HG02885 (cell line): ENCODE results near the gene LYSMD1.
"Not testable (repeated sequence)": the region's sequence is repeated elsewhere in the genome, so short reads cannot be mapped to it uniquely, and the experiment has no call there.

Source experiments
- ATAC-seq: cut with Tn5 transposase; IDR thresholded peaks from one replicate; pipeline ENCODE4 v1.9.1; 2021; ENCODE audit warnings: mild to moderate bottlenecking; ENCODE audit not compliant: unreplicated experiment, poor library complexity

The LYSMD1 gene

GRCh38 chr1:151165738-151166504 is at the start of gene LYSMD1, which contains the start of gene SCNM1:
TSS of gene LYSMD1 (minus strand) at chr1:151165902. CDS start at chr1:151165258, 644 bp downstream.
TSS of gene SCNM1 (plus strand) at chr1:151166144. CDS start at chr1:151166153, 9 bp downstream.
- peak; percentile 89 for ATAC-seq

DNA sequence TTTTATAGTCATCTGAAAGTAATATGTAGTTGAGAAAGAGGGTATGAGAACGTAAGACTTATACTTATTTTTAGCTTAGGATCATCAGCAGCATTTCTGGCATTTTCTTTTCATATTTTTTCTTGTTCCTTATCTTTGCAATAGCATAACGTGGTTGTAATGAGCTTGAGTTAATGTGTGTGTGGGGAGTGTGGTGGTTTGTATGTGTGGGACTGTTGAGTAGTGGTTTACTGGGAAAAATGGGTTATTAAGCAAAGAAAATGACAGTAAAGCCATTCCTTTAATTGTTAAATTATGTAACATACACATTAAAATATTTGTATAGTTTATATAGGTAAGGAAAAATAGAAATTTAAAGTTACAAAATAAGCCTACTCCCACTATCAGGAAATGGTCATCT is 47.9 kb upstream of the LYSMD1 start:
- no peak for ATAC-seq

DNA sequence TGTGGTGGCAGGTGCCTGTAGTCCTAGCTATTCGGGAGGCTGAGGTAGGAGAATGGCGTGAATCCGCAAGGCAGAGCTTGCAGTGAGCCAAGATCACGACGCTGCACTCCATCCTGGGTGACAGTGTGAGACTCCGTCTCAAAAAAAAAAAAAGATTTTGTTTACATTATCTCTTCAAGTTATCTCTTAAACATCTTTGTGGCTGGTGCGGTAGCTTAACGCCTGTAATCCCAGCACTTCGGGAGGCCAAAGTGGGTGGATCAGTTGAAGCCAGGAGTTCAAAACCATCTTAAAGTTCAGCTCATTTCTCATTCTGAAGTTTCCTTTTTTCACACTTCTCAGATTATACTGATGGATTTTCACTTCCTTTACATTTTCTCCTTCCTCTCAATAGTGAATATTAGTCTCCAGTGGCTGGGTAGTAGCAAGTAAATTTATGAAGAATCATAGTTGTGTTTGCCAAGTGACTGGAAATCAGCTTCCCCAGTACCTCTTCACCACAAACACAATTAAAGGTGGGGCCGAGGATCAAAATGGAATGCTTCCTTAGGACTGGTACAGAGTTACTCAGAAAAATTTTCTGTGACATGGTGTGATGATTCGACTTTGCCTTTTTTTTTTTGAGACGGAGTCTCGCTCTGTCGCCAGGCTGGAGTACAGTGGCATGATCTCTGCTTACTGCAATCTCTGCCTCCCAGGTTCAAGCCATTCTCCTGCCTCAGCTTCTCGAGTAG is 46.4 kb upstream of the LYSMD1 start:
- no peak for ATAC-seq

- ATAC-seq = no peak
These were observed 45.1 kb upstream of the LYSMD1 start for GRCh38 chr1:151210830-151211229.

- not testable (repeated sequence) for ATAC-seq
These were observed 39.8 kb upstream of the LYSMD1 start for GRCh38 chr1:151205381-151205965.

GRCh38 chr1:151199873-151200581 is 34.3 kb upstream of the LYSMD1 start:
- no peak for ATAC-seq

GRCh38 chr1:151198254-151199127 is 32.8 kb upstream of the LYSMD1 start, which contains the start of gene PIP5K1A:
TSS of gene PIP5K1A (plus strand) at chr1:151198552. CDS start at chr1:151198997, 445 bp downstream.
- ATAC-seq = peak; percentile 88

- no peak for ATAC-seq
These were observed 32.2 kb upstream of the LYSMD1 start for GRCh38 chr1:151197863-151198253.

GRCh38 chr1:151196292-151196800 is 30.6 kb upstream of the LYSMD1 start:
- ATAC-seq = no peak

GRCh38 chr1:151194894-151195594 is 29.3 kb upstream of the LYSMD1 start:
- not testable (repeated sequence) for ATAC-seq

DNA sequence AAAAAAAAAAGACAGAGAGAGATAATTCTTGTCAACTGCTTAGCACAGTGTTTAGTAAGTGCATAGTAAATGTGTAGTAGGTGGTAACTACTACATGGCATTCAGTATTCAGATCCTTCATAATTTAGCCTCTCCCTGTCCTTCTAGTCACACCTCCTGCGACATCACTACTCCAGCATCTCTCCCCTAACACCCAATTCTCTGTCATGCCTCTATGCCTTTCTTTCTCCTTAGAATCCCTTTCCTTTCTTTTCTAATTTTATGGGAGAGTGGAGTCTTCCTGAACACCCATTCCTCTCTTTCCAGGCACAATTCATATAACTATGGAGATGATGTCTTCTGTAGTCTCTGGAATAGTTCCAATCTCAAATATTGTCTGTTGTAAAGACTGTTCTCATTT is 28.2 kb upstream of the LYSMD1 start:
- ATAC-seq = no peak

DNA sequence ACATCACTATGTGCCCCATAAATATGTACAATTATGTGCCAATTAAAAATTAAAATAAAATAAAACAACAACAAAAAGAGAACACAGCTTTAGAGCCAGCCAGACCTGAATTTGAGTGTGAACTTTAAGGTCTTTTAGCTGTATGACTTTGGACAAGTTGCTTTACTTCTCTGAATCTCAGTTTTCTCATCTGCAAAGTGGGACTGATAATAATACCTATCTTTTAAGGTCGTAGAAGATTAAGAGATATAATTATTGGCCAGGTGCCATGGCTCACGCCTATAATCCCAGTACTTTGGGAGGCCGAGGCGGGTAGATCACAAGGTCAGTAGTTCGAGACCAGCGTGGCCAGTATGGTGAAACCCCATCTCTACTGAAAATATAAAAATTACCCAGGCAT is 27.6 kb upstream of the LYSMD1 start:
- ATAC-seq = no peak

- no peak for ATAC-seq
These were observed 26.3 kb upstream of the LYSMD1 start for GRCh38 chr1:151192047-151192446.

DNA sequence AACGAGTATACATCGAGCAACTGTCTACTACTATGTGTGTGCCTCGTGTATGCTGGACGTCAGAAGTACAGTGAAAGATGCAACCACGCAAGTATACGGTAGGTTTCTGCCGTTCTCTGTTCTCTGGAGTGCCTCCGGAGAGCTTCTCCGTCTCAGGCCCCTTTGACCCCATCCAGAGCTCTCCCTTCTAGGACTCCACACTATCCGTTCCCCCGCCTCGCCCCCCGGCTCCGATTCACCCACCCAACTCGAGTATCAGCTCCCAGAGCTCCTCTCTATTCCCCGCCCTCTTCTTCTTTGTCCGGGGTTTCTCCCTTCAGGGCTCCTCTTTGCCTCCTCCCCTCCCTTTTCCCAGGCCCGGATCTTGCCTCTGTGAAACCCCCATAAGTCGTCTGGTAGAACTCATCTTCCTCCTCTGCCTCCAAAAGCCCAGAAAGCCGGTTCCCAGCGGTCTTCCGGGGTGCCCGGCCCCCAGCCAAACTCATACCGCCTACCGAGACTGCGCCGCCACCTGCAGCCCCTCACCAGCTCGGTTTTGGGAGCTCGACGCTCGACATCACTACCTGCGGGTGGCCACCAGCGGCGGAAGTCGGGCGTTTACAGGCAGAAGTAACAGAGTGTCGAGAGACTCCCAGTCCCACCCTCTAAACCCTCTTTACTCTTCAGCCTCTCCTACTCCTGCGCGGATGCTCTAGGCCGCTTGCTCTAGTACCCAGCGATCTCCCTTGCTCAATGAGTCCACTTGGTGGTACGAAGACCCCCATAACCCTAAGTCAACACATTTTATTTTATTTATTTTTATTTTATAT is 24.1 kb upstream of the LYSMD1 start, which contains the start of gene VPS72:
Gene VPS72, minus strand, starts transcription at position 561 of the 809 bp plus-strand sequence. Its CDS starts 76 bp downstream, at position 485.
- peak; percentile 90 for ATAC-seq

- not testable (repeated sequence) for ATAC-seq
These were observed 23.0 kb upstream of the LYSMD1 start for GRCh38 chr1:151188667-151189066.

DNA sequence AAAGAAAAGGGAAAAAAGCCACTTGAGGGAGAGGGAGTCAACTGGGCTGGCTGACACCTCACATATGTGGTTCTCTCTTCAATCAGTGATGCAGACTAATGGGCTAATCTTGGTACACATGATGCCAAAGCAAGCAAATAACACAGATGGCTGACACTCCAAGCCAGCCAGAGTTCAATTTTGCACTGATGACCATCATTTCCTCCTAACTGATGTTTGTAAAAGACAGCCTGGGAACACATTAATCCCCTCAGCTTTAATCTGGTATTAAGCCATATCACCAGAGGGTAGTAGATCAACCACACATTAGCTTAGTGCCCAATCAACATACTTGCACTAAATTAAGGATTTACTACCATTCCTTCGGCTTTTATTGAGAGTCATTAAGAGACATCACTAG is 21.5 kb upstream of the LYSMD1 start:
- no peak for ATAC-seq

DNA sequence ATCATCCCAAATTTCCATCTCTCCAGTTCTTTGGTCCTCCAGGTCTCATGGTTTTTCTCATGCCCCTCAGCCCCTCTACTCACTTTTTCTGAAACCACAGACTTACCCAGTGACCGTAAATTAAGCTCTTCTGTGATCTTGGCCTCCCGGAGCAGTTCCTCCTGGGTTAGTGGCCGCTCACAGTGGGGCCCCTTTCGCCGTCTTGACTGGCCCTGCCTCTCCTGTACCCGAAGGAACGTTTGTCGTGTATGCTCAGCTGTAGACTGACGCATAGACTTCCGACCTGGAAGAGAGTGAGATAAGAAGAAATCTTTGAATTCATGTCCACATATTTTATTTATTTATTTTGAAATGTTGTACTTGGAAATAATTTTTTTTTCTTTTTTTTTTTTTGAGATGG is 18.5 kb upstream of the LYSMD1 start:
- ATAC-seq = no peak
